Measurements from ENCODE around the gene SLC1A1. TPM values are rescaled to one million over a fixed set of nuclear protein-coding genes. Genes with fewer than 3 reads are reported as not detected.

SLC1A1 gene
- 49.6 TPM for total RNA-seq

GRCh38 chr9:4489919-4490704 is at the start of gene SLC1A1:
SLC1A1 (plus strand) TSS chr9:4490468; CDS start chr9:4490680, 212 bp downstream.

Other genes with a start within 250 kb of the SLC1A1 start
- gene GLIS3, start 190.4 kb upstream of the SLC1A1 start, total RNA-seq = 27.9 TPM
- 17.1 TPM for gene PLPP6, start 171.8 kb downstream of the SLC1A1 start, total RNA-seq
- 11.3 TPM for gene SPATA6L, start 176.0 kb downstream of the SLC1A1 start, total RNA-seq
- 33.0 TPM for gene CDC37L1, start 189.1 kb downstream of the SLC1A1 start, total RNA-seq

All from diencephalon (tissue), 1 donor.